Measurements from ENCODE around the gene RECQL. TPM values are rescaled to one million over a fixed set of nuclear protein-coding genes. Genes with fewer than 3 reads are reported as not detected.

RECQL gene
- polyA plus RNA-seq, 1 donor (not counting 4 experiments of a cell fraction or from before 2014, with no cell fraction given) = 41.9 TPM

GRCh38 chr12:21453312-21453852 lies 48.1 kb downstream of the RECQL start:
- Histone ChIP-seq H3K27me3 (ENCODE audit: control insufficient read depth, extremely low read depth, insufficient read depth, low read length) (no peaks in the 10 kb centered on the region), H3K4me2 (ENCODE audit: control insufficient read depth, extremely low read depth, insufficient read depth, low read depth, low read length) (no peak overlapping the region), H2AFZ (ENCODE audit: control insufficient read depth, low read length) (no peak overlapping the region), H3K9ac (ENCODE audit: control insufficient read depth, extremely low read depth, insufficient read depth, low read length) (no peak overlapping the region), H3K9me3 (ENCODE audit: control insufficient read depth, low read depth, low read length) (no peaks in the 10 kb centered on the region), H3K9me1 (ENCODE audit: control insufficient read depth, extremely low read depth, insufficient read depth, low read length) (no peaks in the 10 kb centered on the region), H4K20me1 (ENCODE audit: control insufficient read depth, extremely low read depth, insufficient read depth, low read length) (no peaks in the 10 kb centered on the region), H3K4me3 (ENCODE audit: control insufficient read depth in 2 of 3, extremely low read depth in 1 of 3, insufficient read depth in 2 of 3, low read depth in 1 of 3, low read length in 3 of 3) (no peak overlapping the region), H3K4me1 (ENCODE audit: control insufficient read depth, extremely low read depth, insufficient read depth, low read length) (no peaks in the 10 kb centered on the region), H3K36me3 (ENCODE audit: control insufficient read depth in 2 of 2, extremely low read depth in 1 of 2, insufficient read depth in 2 of 2, low read length in 2 of 2) (peaks cover 0 to 3% of the 10 kb centered on the region in 2 experiments), H3K27ac (ENCODE audit: control insufficient read depth, insufficient read depth, low read length) (no peak overlapping the region), H3K79me2 (ENCODE audit: control insufficient read depth, insufficient read depth, low read length) (no peaks in the 10 kb centered on the region)
- TF ChIP-seq CTCF (optimal IDR thresholded peaks at IDR 0.05 in 1 of 3, IDR thresholded peaks at IDR 0.05 in 1 of 3, conservative IDR thresholded peaks at IDR 0.05 in 1 of 3; ENCODE audit: extremely low read depth in 1 of 3, insufficient read depth in 2 of 3, low read length in 3 of 3) = no peak
- TF ChIP-seq EZH2 (IDR thresholded peaks at IDR 0.05; ENCODE audit: low read length) = no peak
- FAIRE-seq (no peak), DNase-seq (ENCODE audit: low read depth, low spot score) (no peak)
- dilution Hi-C loops (cut with MboI; ENCODE audit: extremely low pct_ligation_motif_present, low sequenced_read_pairs) = no loop called here

GRCh38 chr12:21451529-21451928 lies 49.9 kb downstream of the RECQL start:
- Histone ChIP-seq H3K27ac (ENCODE audit: control insufficient read depth, insufficient read depth, low read length) (no peak overlapping the region), H3K79me2 (ENCODE audit: control insufficient read depth, insufficient read depth, low read length) (no peaks in the 10 kb centered on the region), H3K27me3 (ENCODE audit: control insufficient read depth, extremely low read depth, insufficient read depth, low read length) (no peaks in the 10 kb centered on the region), H3K9me1 (ENCODE audit: control insufficient read depth, extremely low read depth, insufficient read depth, low read length) (no peaks in the 10 kb centered on the region), H3K9ac (ENCODE audit: control insufficient read depth, extremely low read depth, insufficient read depth, low read length) (no peak overlapping the region), H3K4me2 (ENCODE audit: control insufficient read depth, extremely low read depth, insufficient read depth, low read depth, low read length) (no peak overlapping the region), H3K4me3 (ENCODE audit: control insufficient read depth in 2 of 3, extremely low read depth in 1 of 3, insufficient read depth in 2 of 3, low read depth in 1 of 3, low read length in 3 of 3) (no peak overlapping the region), H2AFZ (ENCODE audit: control insufficient read depth, low read length) (no peak overlapping the region), H3K36me3 (ENCODE audit: control insufficient read depth in 2 of 2, extremely low read depth in 1 of 2, insufficient read depth in 2 of 2, low read length in 2 of 2) (peaks cover 0 to under 1% of the 10 kb centered on the region in 2 experiments), H3K4me1 (ENCODE audit: control insufficient read depth, extremely low read depth, insufficient read depth, low read length) (no peaks in the 10 kb centered on the region), H3K9me3 (ENCODE audit: control insufficient read depth, low read depth, low read length) (no peaks in the 10 kb centered on the region), H4K20me1 (ENCODE audit: control insufficient read depth, extremely low read depth, insufficient read depth, low read length) (no peaks in the 10 kb centered on the region)
- dilution Hi-C loops (cut with MboI; ENCODE audit: extremely low pct_ligation_motif_present, low sequenced_read_pairs) = no loop called here
- TF ChIP-seq CTCF (optimal IDR thresholded peaks at IDR 0.05 in 1 of 3, IDR thresholded peaks at IDR 0.05 in 1 of 3, conservative IDR thresholded peaks at IDR 0.05 in 1 of 3; ENCODE audit: extremely low read depth in 1 of 3, insufficient read depth in 2 of 3, low read length in 3 of 3) = no peak
- TF ChIP-seq EZH2 (IDR thresholded peaks at IDR 0.05; ENCODE audit: low read length) = no peak
- FAIRE-seq = no peak
- no peak for DNase-seq (ENCODE audit: low read depth, low spot score)

All from keratinocyte (primary cell).